B cell (primary cell): ENCODE results near the gene NAB2. TPM values are rescaled to one million over a fixed set of nuclear protein-coding genes. Genes with fewer than 3 reads are reported as not detected.

ENCODE experiments used
- ATAC-seq: fragments of 200-7000 bp; cut with Tn5 transposase; one replicate; pipeline ENCODE4 v1.10.0; 2021; ENCODE audit warnings: low read depth, mild to moderate bottlenecking, moderate number of reproducible peaks, moderate library complexity
- CTCF ChIA-PET: fragments of 350-600 bp; sonication (Branson Sonifier 250); formaldehyde crosslinking; loops from one replicate; lab custom pipeline; 2021; ENCODE audit warnings: antibody characterized with exemption, inconsistent platforms; lab: Charles Lee
- POLR2A ChIA-PET: fragments of 350-600 bp; sonication (Branson Sonifier 250); formaldehyde crosslinking; loops from one replicate; lab custom pipeline; 2021; ENCODE audit warnings: antibody characterized with exemption; lab: Charles Lee
- DNase-seq: peaks from one replicate; pipeline ENCODE4 v3.0.0; 2013
- H2AFZ ChIP-seq: 2 replicates; pipeline ENCODE4 v1.6.1; 2012; ENCODE audit warnings: mild to moderate bottlenecking, low read depth, low read length; ENCODE audit not compliant: insufficient read depth, poor library complexity, severe bottlenecking
- H3K27ac ChIP-seq, 2 donors: 1 replicate in 1 of 2; 2 replicates in 1 of 2; pipeline ENCODE4 v1.5.1; 2012 to 2013; ENCODE audit warnings: low read length in 2 of 2, mild to moderate bottlenecking in 2 of 2, moderate library complexity in 1 of 2
- H3K27me3 ChIP-seq, 4 experiments: fragments of 200-600 bp in 1 of 4; sonication (generic) in 1 of 4; replicated peaks in 1 of 4; 1 replicate in 2 of 4; 2 replicates in 2 of 4; pipeline versions ENCODE4 v1.6.1 to v1.7.0; 2013 to 2016; ENCODE audit warnings: low read length in 3 of 4, mild to moderate bottlenecking in 2 of 4, mixed read lengths in 1 of 4, moderate library complexity in 1 of 4; ENCODE audit not compliant: insufficient read depth in 4 of 4, control insufficient read depth in 3 of 4; ENCODE audit errors: control extremely low read depth in 1 of 4
- H3K36me3 ChIP-seq, 2 experiments: replicated peaks in 1 of 2; 1 replicate in 1 of 2; 2 replicates in 1 of 2; pipeline versions ENCODE4 v1.6.1 to v1.7.1; 2013; ENCODE audit warnings: low read length in 1 of 2; ENCODE audit not compliant: insufficient read depth in 2 of 2, control insufficient read depth in 1 of 2; ENCODE audit errors: control extremely low read depth in 1 of 2, extremely low read depth in 1 of 2
- H3K4me1 ChIP-seq, 2 donors: fragments of 200-600 bp in 1 of 2; sonication (generic) in 1 of 2; 1 replicate in 1 of 2; 2 replicates in 1 of 2; pipeline versions ENCODE4 v1.5.1 to v1.6.1; 2013 to 2017; ENCODE audit warnings: low read length in 2 of 2; ENCODE audit not compliant: control insufficient read depth in 2 of 2, insufficient read depth in 2 of 2
- H3K4me2 ChIP-seq: replicated peaks from 2 replicates; pipeline ENCODE3; 2012; ENCODE audit warnings: mild to moderate bottlenecking, low read depth, low read length; ENCODE audit not compliant: poor library complexity, severe bottlenecking
- H3K4me3 ChIP-seq, 5 experiments: fragments of 200-600 bp in 1 of 5; sonication (generic) in 1 of 5; 1 replicate in 3 of 5; 2 replicates in 2 of 5; pipeline versions ENCODE4 v1.5.1 to v1.7.0; 2011 to 2016; ENCODE audit warnings: low read length in 4 of 5, mild to moderate bottlenecking in 4 of 5, low read depth in 2 of 5, control low read depth in 1 of 5, moderate library complexity in 1 of 5; ENCODE audit not compliant: insufficient read depth in 1 of 5; ENCODE audit errors: control extremely low read depth in 1 of 5, extremely low read depth in 1 of 5
- H3K79me2 ChIP-seq: fragments of 200-600 bp; sonication (generic); one replicate; pipeline ENCODE4 v1.6.0; 2016; ENCODE audit warnings: low read length; ENCODE audit not compliant: control insufficient read depth, insufficient read depth
- H3K9ac ChIP-seq: fragments of 200-600 bp; sonication (generic); 2 replicates; pipeline ENCODE4 v1.6.1; 2017; ENCODE audit warnings: mild to moderate bottlenecking, low read length, moderate library complexity
- H3K9me3 ChIP-seq, 3 donors: one replicate each; pipeline versions ENCODE4 v1.6.1 to v1.7.1; 2013; ENCODE audit warnings: low read length in 2 of 3; ENCODE audit not compliant: control insufficient read depth in 2 of 3, insufficient read depth in 1 of 3; ENCODE audit errors: control extremely low read depth in 1 of 3
- H4K20me1 ChIP-seq: 2 replicates; pipeline ENCODE4 v1.6.0; 2012; ENCODE audit warnings: mild to moderate bottlenecking, low read length; ENCODE audit not compliant: insufficient read depth, control insufficient read depth, poor library complexity, severe bottlenecking
- H3K27ac Mint-ChIP-seq: one replicate; pipeline ENCODE4 v1.8.0; 2021; ENCODE audit warnings: mixed read lengths
- H3K27me3 Mint-ChIP-seq: one replicate; pipeline ENCODE4 v1.8.0; 2021; ENCODE audit warnings: mixed read lengths
- H3K4me1 Mint-ChIP-seq: one replicate; pipeline ENCODE4 v1.8.0; 2021; ENCODE audit warnings: mixed read lengths
- H3K4me3 Mint-ChIP-seq: one replicate; pipeline ENCODE4 v1.8.0; 2021; ENCODE audit warnings: mixed read lengths
- H3K9me3 Mint-ChIP-seq: one replicate; pipeline ENCODE4 v1.8.0; 2022; ENCODE audit warnings: mixed read lengths; ENCODE audit not compliant: insufficient read depth
- CTCF ChIP-seq: fragments of 200-600 bp; IDR thresholded peaks from one replicate; pipeline ENCODE4 v1.8.0; 2022; ENCODE audit warnings: antibody characterized with exemption, mild to moderate bottlenecking
- EZH2 ChIP-seq: IDR thresholded peaks from 2 replicates; pipeline ENCODE4 v1.6.1; 2012; ENCODE audit warnings: borderline replicate concordance, low read depth, mild to moderate bottlenecking, moderate library complexity, low read length; ENCODE audit not compliant: insufficient read depth, poor library complexity, severe bottlenecking
- WGBS: methylation state at CpG from one replicate; pipeline ENCODE4 v1.1.5; 2013; ENCODE audit warnings: missing lambda C conversion rate; ENCODE audit not compliant: insufficient coverage; 5-methylcytosine and 5-hydroxymethylcytosine counted together
- intact Hi-C: fragments of 100-400 bp; cut with micrococcal nuclease; formaldehyde crosslinking; loops from one replicate; pipeline ENCODE4 v1.10.0; 2022
- polyA plus RNA-seq: library from polyadenylated mRNA; depleted of rRNA; stranded (reverse); fragments of >200 nt; gene quantifications from 2 replicates; pipeline ENCODE4 v1.2.3, GENCODE V29; 2012
- total RNA-seq, 2 donors: library from RNA; stranded (reverse); fragments of 120-200 nt in 1 of 2; gene quantifications; 1 replicate in 1 of 2; 2 replicates in 1 of 2; pipeline versions ENCODE4 v1.2.3 to v1.2.4, GENCODE V29; 2013 to 2022

Gene NAB2
- total and polyA plus RNA-seq, 2 donors (not counting 1 experiment from before 2014, with no cell fraction given), result 6.7 to 52.1 TPM

- no peak for TF ChIP-seq CTCF
- no peak overlapping the region for H3K9ac ChIP-seq
- POLR2A ChIA-PET, result no interaction called here
These were observed 49.8 kb downstream of the NAB2 start for GRCh38 chr12:57138526-57139272.

GRCh38 chr12:57139796-57140649 lies 51.1 kb downstream of the NAB2 start:
- Histone ChIP-seq H4K20me1 (no peaks in the 10 kb centered on the region), H3K4me3 (no peak overlapping the region), H3K4me2 (no peak overlapping the region), H3K4me1 (no peaks in the 10 kb centered on the region), H3K9ac (no peak overlapping the region), H3K36me3 (no peaks in the 10 kb centered on the region), H2AFZ (no peak overlapping the region), H3K79me2 (no peaks in the 10 kb centered on the region), H3K9me3 (no peaks in the 10 kb centered on the region), H3K27ac (no peak overlapping the region), H3K27me3 (no peaks in the 10 kb centered on the region)
- Mint-ChIP-seq H3K4me3 (no peak overlapping the region), H3K9me3 (no peaks in the 10 kb centered on the region), H3K27ac (no peak overlapping the region), H3K27me3 (no peaks in the 10 kb centered on the region), H3K4me1 (no peaks in the 10 kb centered on the region)
- TF ChIP-seq EZH2 (no peak), CTCF (no peak)
- POLR2A ChIA-PET, result no interaction called here
- CTCF ChIA-PET, result no interaction called here
- DNase-seq (no peak), ATAC-seq (no peak)
- 80% methylated on average over 2 of the region's 6 CpGs for WGBS
- intact Hi-C loops, result no loop called here

More at GRCh38 chr12:57138526-57139272, 49.8 kb downstream of the NAB2 start:
- DNase-seq (no peak), ATAC-seq (no peak)
- no peaks in the 10 kb centered on the region for H3K4me1 Mint-ChIP-seq
- Histone ChIP-seq H3K4me2 (no peak overlapping the region), H3K27me3 (no peaks in the 10 kb centered on the region), H2AFZ (no peak overlapping the region), H3K79me2 (no peaks in the 10 kb centered on the region), H3K4me3 (no peak overlapping the region), H3K36me3 (no peaks in the 10 kb centered on the region), H3K27ac (no peak overlapping the region), H4K20me1 (no peaks in the 10 kb centered on the region), H3K9me3 (no peaks in the 10 kb centered on the region), H3K4me1 (no peaks in the 10 kb centered on the region)
- H3K9me3 Mint-ChIP-seq, result no peaks in the 10 kb centered on the region
- no peak overlapping the region for H3K27ac Mint-ChIP-seq
- no peaks in the 10 kb centered on the region for H3K27me3 Mint-ChIP-seq
- H3K4me3 Mint-ChIP-seq, result no peak overlapping the region
- intact Hi-C loops, result no loop called here
- CTCF ChIA-PET, result no interaction called here
- 88% methylated on average over 6 of the region's 13 CpGs for WGBS
